ENCODE results near the gene ADAMTSL1. TPM values are rescaled to one million over a fixed set of nuclear protein-coding genes. Genes with fewer than 3 reads are reported as not detected.

The ADAMTSL1 gene
- total RNA-seq, 1 donor from 2014 or later = not detected

GRCh38 chr9:18810581-18810980 is 336.6 kb downstream of the ADAMTSL1 start:
- Mint-ChIP-seq H3K4me1 (ENCODE audit: low read depth) (no peaks in the 10 kb centered on the region), H3K4me3 (no peak overlapping the region), H3K36me3 (ENCODE audit: low read depth) (no peaks in the 10 kb centered on the region), H3K27me3 (ENCODE audit: insufficient read depth) (peaks cover 2% of the 10 kb centered on the region), H3K27ac (no peak overlapping the region), H3K9me3 (no peaks in the 10 kb centered on the region)
- no peak for DNase-seq (ENCODE audit: low spot score)
- intact Hi-C loops (cut with micrococcal nuclease) = no loop called here

DNA sequence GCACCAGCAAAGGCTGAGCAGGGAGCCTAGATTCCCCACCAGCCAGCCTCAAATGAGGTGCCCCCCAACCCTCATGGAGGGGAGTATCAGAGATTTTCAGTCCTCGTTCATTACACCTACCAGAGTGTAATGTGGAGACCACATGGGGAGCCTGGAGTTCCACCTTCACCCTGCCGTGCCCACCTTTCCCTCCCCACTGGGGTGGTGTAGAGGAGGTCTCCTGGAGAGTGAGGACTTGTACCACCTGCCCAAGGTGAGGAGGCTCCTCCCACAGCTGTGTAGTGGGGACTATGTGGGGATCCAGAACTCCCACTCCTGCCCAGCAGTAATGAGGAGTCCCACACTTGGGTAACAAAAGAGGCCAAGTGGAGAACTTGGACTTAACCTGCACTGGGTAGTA is 337.2 kb downstream of the ADAMTSL1 start:
- H3K4me1 Mint-ChIP-seq (ENCODE audit: low read depth) = no peaks in the 10 kb centered on the region
- H3K36me3 Mint-ChIP-seq (ENCODE audit: low read depth) = no peaks in the 10 kb centered on the region
- H3K4me3 Mint-ChIP-seq = no peak overlapping the region
- intact Hi-C loops (cut with micrococcal nuclease) = no loop called here
- DNase-seq (ENCODE audit: low spot score) = no peak
- no peaks in the 10 kb centered on the region for H3K9me3 Mint-ChIP-seq
- no peak overlapping the region for H3K27ac Mint-ChIP-seq
- H3K27me3 Mint-ChIP-seq (ENCODE audit: insufficient read depth) = peaks cover 2% of the 10 kb centered on the region

DNA sequence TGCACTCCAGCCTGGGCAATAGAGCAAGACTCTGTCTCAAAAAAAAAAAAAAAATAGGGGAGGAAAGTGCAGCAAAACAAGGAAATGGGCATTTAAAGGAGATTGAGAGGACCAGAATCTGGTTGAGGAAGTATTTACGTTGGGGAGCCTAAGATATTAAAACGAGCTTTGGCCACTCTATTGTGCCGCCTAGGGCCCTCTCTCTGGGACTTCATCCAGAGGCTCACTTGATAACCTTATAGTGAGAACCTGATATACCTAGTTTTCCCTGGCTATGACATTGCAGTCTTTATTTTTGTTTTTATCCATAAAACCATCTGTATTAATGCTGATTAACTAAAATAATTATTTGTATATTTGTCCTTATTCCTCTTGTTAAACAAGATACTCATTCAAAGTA is 345.5 kb downstream of the ADAMTSL1 start:
- H3K36me3 Mint-ChIP-seq (ENCODE audit: low read depth) = no peaks in the 10 kb centered on the region

GRCh38 chr9:18820566-18821095 is 346.7 kb downstream of the ADAMTSL1 start:
- no peaks in the 10 kb centered on the region for H3K36me3 Mint-ChIP-seq (ENCODE audit: low read depth)
- no peak for DNase-seq (ENCODE audit: low spot score)
- H3K27ac Mint-ChIP-seq = no peak overlapping the region
- H3K4me1 Mint-ChIP-seq (ENCODE audit: low read depth) = peaks cover 5% of the 10 kb centered on the region
- no peaks in the 10 kb centered on the region for H3K27me3 Mint-ChIP-seq (ENCODE audit: insufficient read depth)
- intact Hi-C loops (cut with micrococcal nuclease) = no loop called here
- H3K4me3 Mint-ChIP-seq = no peak overlapping the region
- H3K9me3 Mint-ChIP-seq = no peaks in the 10 kb centered on the region

More for the DNA sequence above, 345.5 kb downstream of the ADAMTSL1 start:
- Mint-ChIP-seq H3K4me3 (no peak overlapping the region), H3K27ac (no peak overlapping the region), H3K9me3 (no peaks in the 10 kb centered on the region), H3K27me3 (ENCODE audit: insufficient read depth) (no peaks in the 10 kb centered on the region), H3K4me1 (ENCODE audit: low read depth) (no peaks in the 10 kb centered on the region)
- DNase-seq (ENCODE audit: low spot score) = no peak
- intact Hi-C loops (cut with micrococcal nuclease) = no loop called here

GRCh38 chr9:18821788-18822187 is 347.8 kb downstream of the ADAMTSL1 start:
- Mint-ChIP-seq H3K9me3 (no peaks in the 10 kb centered on the region), H3K36me3 (ENCODE audit: low read depth) (no peaks in the 10 kb centered on the region), H3K4me1 (ENCODE audit: low read depth) (peaks cover 10% of the 10 kb centered on the region), H3K27ac (no peak overlapping the region), H3K27me3 (ENCODE audit: insufficient read depth) (no peaks in the 10 kb centered on the region), H3K4me3 (no peak overlapping the region)
- intact Hi-C loops (cut with micrococcal nuclease) = no loop called here
- DNase-seq (ENCODE audit: low spot score) = no peak

- H3K4me1 Mint-ChIP-seq (ENCODE audit: low read depth) = peaks cover 10% of the 10 kb centered on the region
- no peaks in the 10 kb centered on the region for H3K27me3 Mint-ChIP-seq (ENCODE audit: insufficient read depth)
- H3K27ac Mint-ChIP-seq = no peak overlapping the region
- intact Hi-C loops (cut with micrococcal nuclease) = no loop called here
- H3K9me3 Mint-ChIP-seq = no peaks in the 10 kb centered on the region
- H3K4me3 Mint-ChIP-seq = no peak overlapping the region
- no peaks in the 10 kb centered on the region for H3K36me3 Mint-ChIP-seq (ENCODE audit: low read depth)
- DNase-seq (ENCODE audit: low spot score) = no peak
Observed at GRCh38 chr9:18822850-18823249, 348.9 kb downstream of the ADAMTSL1 start.

- intact Hi-C loops (cut with micrococcal nuclease) = no loop called here
- DNase-seq (ENCODE audit: low spot score) = no peak
- H3K4me1 Mint-ChIP-seq (ENCODE audit: low read depth) = peaks cover 10% of the 10 kb centered on the region
- H3K27ac Mint-ChIP-seq = no peak overlapping the region
- no peaks in the 10 kb centered on the region for H3K36me3 Mint-ChIP-seq (ENCODE audit: low read depth)
- no peak overlapping the region for H3K4me3 Mint-ChIP-seq
- no peaks in the 10 kb centered on the region for H3K27me3 Mint-ChIP-seq (ENCODE audit: insufficient read depth)
- no peaks in the 10 kb centered on the region for H3K9me3 Mint-ChIP-seq
Observed at GRCh38 chr9:18824095-18824666, 350.2 kb downstream of the ADAMTSL1 start.

DNA sequence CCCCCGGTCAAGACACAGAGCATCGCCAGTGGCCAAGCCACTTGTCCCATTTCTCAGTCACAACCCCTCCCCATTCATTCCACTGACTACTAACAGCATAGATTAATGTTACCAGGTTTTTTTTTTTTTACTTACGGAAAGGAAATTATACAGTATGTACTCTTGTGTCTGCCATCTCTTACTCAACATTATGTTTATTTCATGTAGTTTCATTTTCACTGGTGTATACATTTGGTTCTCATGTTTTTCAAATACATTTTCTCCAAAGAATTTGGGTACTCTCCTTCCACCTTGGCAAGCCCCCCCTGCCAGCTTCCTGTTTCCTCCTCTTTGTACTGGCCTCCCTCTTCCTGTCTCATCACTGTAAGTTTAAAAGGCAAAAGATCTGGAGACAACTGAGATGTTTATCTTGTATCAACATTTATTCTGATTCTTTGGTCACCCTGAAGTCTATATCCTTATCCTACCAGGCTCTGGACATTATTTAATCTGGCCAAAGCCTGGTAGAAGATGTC is 351.8 kb downstream of the ADAMTSL1 start:
- intact Hi-C loops (cut with micrococcal nuclease) = no loop called here

GRCh38 chr9:18826248-18826647 is 352.3 kb downstream of the ADAMTSL1 start:
- H3K4me3 Mint-ChIP-seq = no peak overlapping the region
- H3K4me1 Mint-ChIP-seq (ENCODE audit: low read depth) = peaks cover 10% of the 10 kb centered on the region
- no peak overlapping the region for H3K27ac Mint-ChIP-seq
- H3K9me3 Mint-ChIP-seq = no peaks in the 10 kb centered on the region
- no peaks in the 10 kb centered on the region for H3K36me3 Mint-ChIP-seq (ENCODE audit: low read depth)
- no peaks in the 10 kb centered on the region for H3K27me3 Mint-ChIP-seq (ENCODE audit: insufficient read depth)
- no peak for DNase-seq (ENCODE audit: low spot score)
- intact Hi-C loops (cut with micrococcal nuclease) = no loop called here

More for the DNA sequence above, 351.8 kb downstream of the ADAMTSL1 start:
- Mint-ChIP-seq H3K4me1 (ENCODE audit: low read depth) (peaks cover 10% of the 10 kb centered on the region), H3K27me3 (ENCODE audit: insufficient read depth) (no peaks in the 10 kb centered on the region), H3K9me3 (no peaks in the 10 kb centered on the region), H3K27ac (no peak overlapping the region), H3K4me3 (no peak overlapping the region), H3K36me3 (ENCODE audit: low read depth) (no peaks in the 10 kb centered on the region)
- DNase-seq (ENCODE audit: low spot score) = no peak

DNA sequence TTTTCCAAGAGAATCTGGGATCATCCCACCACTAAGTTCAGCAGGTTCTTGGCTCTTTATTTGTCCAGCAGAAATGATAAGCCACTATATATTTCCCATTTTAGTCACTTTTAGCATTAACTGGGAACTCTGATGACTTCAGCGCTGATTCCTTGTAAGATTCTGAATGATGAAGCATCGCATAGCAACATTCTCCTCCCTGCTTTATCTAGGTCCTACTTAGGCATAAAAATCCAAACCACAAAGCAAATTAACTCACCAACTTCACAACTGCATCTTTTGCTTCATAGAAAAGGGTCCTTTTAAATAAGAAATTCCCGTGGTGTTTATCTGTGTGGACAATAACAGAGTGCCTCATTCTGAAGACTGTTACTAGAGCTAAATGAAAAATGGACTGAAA is 355.1 kb downstream of the ADAMTSL1 start:
- Mint-ChIP-seq H3K27ac (no peak overlapping the region), H3K9me3 (no peaks in the 10 kb centered on the region), H3K27me3 (ENCODE audit: insufficient read depth) (no peaks in the 10 kb centered on the region), H3K36me3 (ENCODE audit: low read depth) (no peaks in the 10 kb centered on the region), H3K4me1 (ENCODE audit: low read depth) (peaks cover 10% of the 10 kb centered on the region), H3K4me3 (no peak overlapping the region)
- no peak for DNase-seq (ENCODE audit: low spot score)
- intact Hi-C loops (cut with micrococcal nuclease) = no loop called here

- Mint-ChIP-seq H3K4me1 (ENCODE audit: low read depth) (peaks cover 10% of the 10 kb centered on the region), H3K27ac (no peak overlapping the region), H3K9me3 (no peaks in the 10 kb centered on the region), H3K27me3 (ENCODE audit: insufficient read depth) (no peaks in the 10 kb centered on the region), H3K4me3 (no peak overlapping the region), H3K36me3 (ENCODE audit: low read depth) (no peaks in the 10 kb centered on the region)
- intact Hi-C loops (cut with micrococcal nuclease) = no loop called here
- no peak for DNase-seq (ENCODE audit: low spot score)
Observed at GRCh38 chr9:18829873-18830272, 355.9 kb downstream of the ADAMTSL1 start.

DNA sequence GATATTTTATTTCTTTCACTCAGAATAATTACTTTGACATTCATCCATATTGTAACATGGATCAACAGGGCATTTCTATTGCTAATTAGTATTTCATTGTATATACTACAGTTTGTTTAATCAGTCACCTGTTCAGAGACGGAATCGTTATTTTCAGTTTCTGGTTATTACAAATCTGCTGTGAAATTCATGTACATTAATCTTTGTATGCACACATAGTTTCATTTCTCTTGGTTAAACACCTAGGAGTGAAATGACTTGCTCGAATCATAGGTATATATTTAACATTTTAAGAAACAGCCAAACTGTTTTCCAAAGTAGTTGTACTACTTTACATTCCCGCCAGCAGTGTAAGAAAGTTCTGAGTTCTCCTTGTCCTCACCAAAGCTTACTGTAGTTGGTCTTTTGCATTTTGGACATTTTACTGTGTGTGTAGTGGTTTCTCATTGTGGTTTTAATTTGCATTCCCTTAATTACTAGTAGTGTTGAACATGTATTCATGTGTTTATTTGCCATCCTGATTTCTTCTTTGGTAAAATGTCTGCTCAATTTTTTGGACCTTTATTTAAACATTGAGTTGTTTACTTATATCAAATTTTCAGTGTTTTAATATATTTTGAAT is 360.9 kb downstream of the ADAMTSL1 start:
- intact Hi-C loops (cut with micrococcal nuclease) = no loop called here
- no peaks in the 10 kb centered on the region for H3K9me3 Mint-ChIP-seq

GRCh38 chr9:18837402-18837801 is 363.4 kb downstream of the ADAMTSL1 start:
- no peak overlapping the region for H3K27ac Mint-ChIP-seq
- no peaks in the 10 kb centered on the region for H3K27me3 Mint-ChIP-seq (ENCODE audit: insufficient read depth)
- H3K9me3 Mint-ChIP-seq = no peaks in the 10 kb centered on the region
- H3K36me3 Mint-ChIP-seq (ENCODE audit: low read depth) = no peaks in the 10 kb centered on the region
- no peak overlapping the region for H3K4me3 Mint-ChIP-seq
- H3K4me1 Mint-ChIP-seq (ENCODE audit: low read depth) = no peaks in the 10 kb centered on the region
- no peak for DNase-seq (ENCODE audit: low spot score)
- intact Hi-C loops (cut with micrococcal nuclease) = no loop called here

More for the DNA sequence above, 360.9 kb downstream of the ADAMTSL1 start:
- no peak overlapping the region for H3K4me3 Mint-ChIP-seq
- DNase-seq (ENCODE audit: low spot score) = no peak
- no peak overlapping the region for H3K27ac Mint-ChIP-seq
- H3K27me3 Mint-ChIP-seq (ENCODE audit: insufficient read depth) = no peaks in the 10 kb centered on the region
- H3K4me1 Mint-ChIP-seq (ENCODE audit: low read depth) = no peaks in the 10 kb centered on the region
- no peaks in the 10 kb centered on the region for H3K36me3 Mint-ChIP-seq (ENCODE audit: low read depth)
